Thyroid gland (tissue), 4 donors: ENCODE results near the gene ERLIN1. TPM values are rescaled to one million over a fixed set of nuclear protein-coding genes. Genes with fewer than 3 reads are reported as not detected.

Source experiments
- DNase-seq, 2 donors: peaks; one replicate each; pipeline ENCODE4 v3.0.0-alpha.2; 2019
- H3K27ac ChIP-seq, 3 donors: fragments of 200-600 bp; sonication (generic); 1 replicate in 2 of 3; 2 replicates in 1 of 3; pipeline ENCODE4 v1.5.1; 2016 to 2019; ENCODE audit warnings: mild to moderate bottlenecking in 1 of 3, moderate library complexity in 1 of 3
- H3K27me3 ChIP-seq: fragments of 200-600 bp; sonication (generic); one replicate; pipeline ENCODE4 v1.5.1; 2019
- H3K36me3 ChIP-seq, 2 donors: fragments of 200-600 bp; sonication (generic); one replicate each; pipeline ENCODE4 v1.5.1; 2016 to 2019
- H3K4me1 ChIP-seq, 2 donors: fragments of 200-600 bp; sonication (generic); one replicate each; pipeline ENCODE4 v1.5.1; 2017 to 2019
- H3K4me3 ChIP-seq, 3 donors: fragments of 200-600 bp; sonication (generic); replicated peaks in 1 of 3; 1 replicate in 2 of 3; 2 replicates in 1 of 3; pipeline ENCODE4 v1.5.1; 2016; ENCODE audit warnings: mild to moderate bottlenecking in 1 of 3
- H3K9me3 ChIP-seq: fragments of 200-600 bp; sonication (generic); one replicate; pipeline ENCODE4 v1.5.1; 2017
- POLR2A ChIP-seq, 2 donors: fragments of 450-650 bp; IDR thresholded peaks; one replicate each; pipeline ENCODE4 v1.6.1; 2017; ENCODE audit warnings: antibody characterized with exemption in 2 of 2, mild to moderate bottlenecking in 2 of 2, moderate library complexity in 1 of 2
- WGBS, 2 donors: methylation state at CpG; one replicate each; pipeline ENCODE4 v1.1.5; 2017; 5-methylcytosine and 5-hydroxymethylcytosine counted together
- intact Hi-C: fragments of 100-400 bp; cut with DNase I; formaldehyde crosslinking; loops from one replicate; pipeline ENCODE4 v1.15.1; 2023
- total RNA-seq, 4 donors: library from RNA; depleted of rRNA; stranded (reverse); fragments of >200 nt; gene quantifications; one replicate each; pipeline ENCODE4 v1.2.3, GENCODE V29; 2016
- TF ChIP-seq, protein P1 (sequence below), 6 experiments: fragments of 200-600 bp in 3 of 6; fragments of 450-650 bp in 3 of 6; sonication (generic) in 3 of 6; IDR thresholded peaks; one replicate each; pipeline ENCODE4 v1.5.1; 2016 to 2019; ENCODE audit warnings: antibody characterized with exemption in 6 of 6, mild to moderate bottlenecking in 2 of 6, inconsistent platforms in 1 of 6, moderate library complexity in 1 of 6

The ERLIN1 gene
- total RNA-seq, 4 donors from 2014 or later: 17.9 to 23.5 (median 19.7) TPM

DNA sequence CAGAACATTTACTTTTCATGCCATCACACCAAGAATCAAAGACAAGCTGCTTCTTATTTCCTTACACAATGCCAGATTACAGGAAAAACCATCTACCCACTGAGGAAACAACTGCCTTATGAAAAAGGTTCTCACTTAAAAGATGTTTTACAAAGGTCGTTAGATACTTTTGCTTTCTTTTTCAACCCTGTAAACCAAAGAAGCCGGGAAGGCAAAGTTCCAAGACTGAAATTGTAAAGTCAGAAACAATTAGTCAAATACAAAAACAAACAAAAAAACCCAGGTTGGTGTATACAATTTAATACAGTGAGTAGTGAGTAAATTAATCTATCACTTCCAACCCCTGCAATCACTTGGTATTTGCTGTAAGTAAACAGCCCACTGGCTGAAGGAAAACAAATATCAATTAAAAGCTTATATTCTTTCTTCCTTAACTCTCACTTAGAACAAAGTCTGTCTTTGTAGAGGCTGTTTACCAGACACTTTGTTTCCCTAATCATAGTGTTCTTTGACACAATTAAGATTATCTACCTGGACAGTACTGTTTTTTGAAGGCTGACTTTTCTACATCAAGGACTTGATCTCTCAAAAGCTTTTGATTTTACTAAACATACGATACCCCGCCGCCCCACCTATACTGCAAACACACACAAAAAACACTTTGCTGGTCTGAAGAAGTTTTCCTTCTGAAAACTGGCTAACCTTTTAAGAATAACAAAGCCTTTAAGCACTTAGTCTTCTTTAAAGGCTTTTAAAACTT, 18.1 kb downstream of the ERLIN1 start:
- WGBS, 2 donors: 38 to 45% methylated on average over 5 of the region's 5 CpGs
- Histone ChIP-seq H3K4me1 (peaks cover 5 to 6% of the 10 kb centered on the region in 2 donors), H3K4me3 (no peak overlapping the region), H3K27ac (peak overlapping the region; percentile 0 to 32 (median 13)), H3K36me3 (peaks cover 5% of the 10 kb centered on the region in 2 donors), H3K9me3 (no peaks in the 10 kb centered on the region), H3K27me3 (no peaks in the 10 kb centered on the region)
- TF ChIP-seq, protein P1, sequence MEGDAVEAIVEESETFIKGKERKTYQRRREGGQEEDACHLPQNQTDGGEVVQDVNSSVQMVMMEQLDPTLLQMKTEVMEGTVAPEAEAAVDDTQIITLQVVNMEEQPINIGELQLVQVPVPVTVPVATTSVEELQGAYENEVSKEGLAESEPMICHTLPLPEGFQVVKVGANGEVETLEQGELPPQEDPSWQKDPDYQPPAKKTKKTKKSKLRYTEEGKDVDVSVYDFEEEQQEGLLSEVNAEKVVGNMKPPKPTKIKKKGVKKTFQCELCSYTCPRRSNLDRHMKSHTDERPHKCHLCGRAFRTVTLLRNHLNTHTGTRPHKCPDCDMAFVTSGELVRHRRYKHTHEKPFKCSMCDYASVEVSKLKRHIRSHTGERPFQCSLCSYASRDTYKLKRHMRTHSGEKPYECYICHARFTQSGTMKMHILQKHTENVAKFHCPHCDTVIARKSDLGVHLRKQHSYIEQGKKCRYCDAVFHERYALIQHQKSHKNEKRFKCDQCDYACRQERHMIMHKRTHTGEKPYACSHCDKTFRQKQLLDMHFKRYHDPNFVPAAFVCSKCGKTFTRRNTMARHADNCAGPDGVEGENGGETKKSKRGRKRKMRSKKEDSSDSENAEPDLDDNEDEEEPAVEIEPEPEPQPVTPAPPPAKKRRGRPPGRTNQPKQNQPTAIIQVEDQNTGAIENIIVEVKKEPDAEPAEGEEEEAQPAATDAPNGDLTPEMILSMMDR (IDR thresholded peaks at IDR 0.05): no peak
- no peak for TF ChIP-seq POLR2A (IDR thresholded peaks at IDR 0.05)
- intact Hi-C loops: no loop called here
- no peak for DNase-seq

DNA sequence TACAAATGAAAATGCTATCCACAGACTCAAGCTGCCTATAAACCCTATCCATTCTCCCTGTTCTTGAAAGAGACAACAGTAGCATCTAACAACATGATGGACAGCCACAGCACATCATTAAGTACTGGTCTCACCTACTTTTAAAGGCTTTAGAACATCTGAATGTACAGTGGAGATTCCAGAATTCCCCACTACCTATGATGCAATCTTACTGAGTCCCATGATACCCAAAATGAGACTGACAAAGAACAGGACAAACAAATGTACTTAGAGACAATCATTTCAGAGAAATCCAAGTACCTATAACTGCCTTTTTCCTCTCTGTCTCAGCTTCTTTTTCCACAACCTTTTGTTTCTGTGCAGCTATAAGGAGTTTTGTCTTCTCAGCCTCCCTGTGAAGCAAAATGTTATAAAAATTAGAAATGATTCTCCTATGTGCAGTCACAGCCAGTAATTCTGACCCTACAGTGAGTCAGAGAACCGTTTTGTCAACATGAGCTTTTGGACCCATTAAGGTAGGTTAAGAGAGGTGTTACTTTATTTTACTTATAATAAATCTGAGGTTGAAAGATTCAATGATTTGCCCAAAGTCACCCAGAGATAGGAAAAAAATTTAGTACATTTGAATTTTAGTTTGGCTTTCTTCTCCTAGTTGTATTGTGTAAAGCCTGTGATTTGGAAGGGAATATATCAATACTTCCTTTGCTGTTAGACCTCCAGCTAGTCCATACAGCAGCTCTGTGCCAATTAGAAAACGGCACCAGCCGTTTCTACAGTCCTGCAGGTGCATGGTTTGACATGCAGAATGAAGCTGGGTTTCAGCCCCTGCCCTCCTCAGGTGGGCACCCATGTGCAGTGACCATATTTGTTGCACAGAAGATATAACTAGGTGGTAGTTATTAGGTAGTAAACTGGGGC, 21.9 kb downstream of the ERLIN1 start:
- H3K27me3 ChIP-seq: no peaks in the 10 kb centered on the region
- H3K27ac ChIP-seq: no peak overlapping the region
- no peaks in the 10 kb centered on the region for H3K36me3 ChIP-seq
- H3K4me1 ChIP-seq: peaks cover 5 to 6% of the 10 kb centered on the region in 2 donors
- intact Hi-C loops: no loop called here
- no peak overlapping the region for H3K4me3 ChIP-seq
- no peak for DNase-seq
- no peaks in the 10 kb centered on the region for H3K9me3 ChIP-seq
- 96% methylated on average over 3 of the region's 3 CpGs for WGBS, 2 donors
- TF ChIP-seq, protein P1 (IDR thresholded peaks at IDR 0.05): no peak
- TF ChIP-seq POLR2A (IDR thresholded peaks at IDR 0.05): no peak

DNA sequence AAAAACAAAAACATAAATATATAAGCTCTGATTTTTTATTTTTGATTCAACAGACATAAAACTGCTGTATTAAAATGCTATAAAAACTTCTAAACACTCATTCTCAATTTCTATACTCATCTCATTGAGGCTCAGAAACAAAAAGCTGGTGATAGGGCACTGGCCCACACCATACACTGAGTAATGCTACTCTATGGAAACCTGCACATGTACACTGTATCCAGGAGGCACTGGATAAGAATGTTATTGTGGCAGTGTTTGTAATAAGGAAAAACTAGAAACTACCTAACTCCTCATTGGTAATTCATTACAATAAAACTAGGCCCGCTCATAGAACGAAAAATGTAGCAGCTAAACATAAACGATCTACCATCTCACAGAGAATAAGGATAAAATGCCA, 23.1 kb downstream of the ERLIN1 start:
- H3K27me3 ChIP-seq: no peaks in the 10 kb centered on the region
- intact Hi-C loops: no loop called here
- 92 to 97% methylated on average over 3 of the region's 3 CpGs for WGBS, 2 donors

DNA sequence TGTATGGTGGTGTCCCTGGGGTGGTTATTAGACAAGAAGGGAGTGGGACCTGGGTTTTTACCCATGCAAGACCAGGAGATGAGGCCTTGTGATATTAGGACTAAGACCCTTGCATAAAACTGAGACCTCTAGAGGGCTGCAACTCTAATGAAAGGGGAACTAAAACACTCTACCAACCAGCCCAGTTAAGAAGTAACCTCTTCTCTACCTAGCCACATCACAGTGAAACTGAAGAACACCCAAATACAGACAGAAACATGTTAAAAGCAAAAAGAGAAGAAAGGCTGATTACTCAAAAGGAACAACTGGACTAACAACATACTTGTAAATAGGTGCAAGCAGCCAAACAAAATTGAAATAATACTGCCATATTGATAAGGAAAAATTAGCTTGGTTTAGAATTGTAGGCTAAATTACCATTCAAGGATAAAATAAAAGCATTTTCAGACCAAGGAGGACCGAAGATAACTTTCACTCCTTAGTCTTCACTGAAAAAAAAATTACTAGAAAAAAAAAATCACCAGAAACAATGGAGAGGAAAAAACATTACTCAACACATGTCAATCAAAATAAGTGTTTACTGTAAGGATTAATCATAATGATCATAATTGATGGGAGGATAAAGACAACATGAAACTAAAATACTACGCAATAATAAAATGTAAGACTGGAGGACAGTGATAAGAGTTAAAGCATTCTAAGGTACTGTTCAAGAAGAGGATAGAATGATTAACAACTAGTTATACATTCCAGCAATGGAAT, 27.6 kb downstream of the ERLIN1 start:
- no peak for TF ChIP-seq POLR2A (IDR thresholded peaks at IDR 0.05)
- TF ChIP-seq, protein P1 (IDR thresholded peaks at IDR 0.05): no peak

More for the DNA sequence above, 23.1 kb downstream of the ERLIN1 start:
- no peak for TF ChIP-seq POLR2A (IDR thresholded peaks at IDR 0.05)
- TF ChIP-seq, protein P1 (IDR thresholded peaks at IDR 0.05): no peak
- no peak for DNase-seq
- Histone ChIP-seq H3K36me3 (peaks cover 0 to 3% of the 10 kb centered on the region in 2 donors), H3K4me1 (peaks cover 0 to 5% of the 10 kb centered on the region in 2 donors), H3K4me3 (no peak overlapping the region), H3K27ac (no peak overlapping the region), H3K9me3 (no peaks in the 10 kb centered on the region)

More for the DNA sequence above, 27.6 kb downstream of the ERLIN1 start:
- 68 to 69% methylated on average over 2 of the region's 2 CpGs for WGBS, 2 donors
- Histone ChIP-seq H3K4me1 (no peaks in the 10 kb centered on the region), H3K36me3 (peaks cover 18 to 21% of the 10 kb centered on the region in 2 donors), H3K27me3 (no peaks in the 10 kb centered on the region), H3K4me3 (no peak overlapping the region), H3K9me3 (no peaks in the 10 kb centered on the region), H3K27ac (no peak overlapping the region)
- intact Hi-C loops: no loop called here
- no peak for DNase-seq
